GM19351 (cell line): Measurements from ENCODE around the gene AKT1.
"Not testable (repeated sequence)": the region's sequence is repeated elsewhere in the genome, so short reads cannot be mapped to it uniquely, and the experiment has no call there.

Source experiments
- ATAC-seq: cut with Tn5 transposase; IDR thresholded peaks from one replicate; pipeline ENCODE4 v1.9.1; 2021; ENCODE audit warnings: mild to moderate bottlenecking, moderate library complexity; ENCODE audit not compliant: unreplicated experiment

AKT1 gene

DNA sequence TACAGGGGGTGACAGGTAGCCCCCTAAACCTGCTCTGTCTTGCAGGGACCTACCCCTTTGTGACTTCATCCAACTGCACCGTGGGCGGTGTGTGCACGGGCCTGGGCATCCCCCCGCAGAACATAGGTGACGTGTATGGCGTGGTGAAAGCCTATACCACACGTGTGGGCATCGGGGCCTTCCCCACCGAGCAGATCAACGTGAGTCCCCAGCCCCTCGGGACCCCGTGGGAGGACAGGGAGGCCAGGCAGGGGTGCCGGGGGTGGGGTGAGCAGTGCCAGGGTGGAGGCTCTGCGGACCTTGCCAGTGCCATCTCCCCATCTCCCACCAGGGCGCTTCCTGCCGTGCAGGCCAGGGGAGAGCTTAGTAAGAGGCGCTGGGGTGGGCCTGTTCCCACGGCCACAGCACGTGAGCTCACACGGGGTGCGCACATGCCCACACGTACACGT, 53.7 kb downstream of the AKT1 start:
- ATAC-seq, result no peak

DNA sequence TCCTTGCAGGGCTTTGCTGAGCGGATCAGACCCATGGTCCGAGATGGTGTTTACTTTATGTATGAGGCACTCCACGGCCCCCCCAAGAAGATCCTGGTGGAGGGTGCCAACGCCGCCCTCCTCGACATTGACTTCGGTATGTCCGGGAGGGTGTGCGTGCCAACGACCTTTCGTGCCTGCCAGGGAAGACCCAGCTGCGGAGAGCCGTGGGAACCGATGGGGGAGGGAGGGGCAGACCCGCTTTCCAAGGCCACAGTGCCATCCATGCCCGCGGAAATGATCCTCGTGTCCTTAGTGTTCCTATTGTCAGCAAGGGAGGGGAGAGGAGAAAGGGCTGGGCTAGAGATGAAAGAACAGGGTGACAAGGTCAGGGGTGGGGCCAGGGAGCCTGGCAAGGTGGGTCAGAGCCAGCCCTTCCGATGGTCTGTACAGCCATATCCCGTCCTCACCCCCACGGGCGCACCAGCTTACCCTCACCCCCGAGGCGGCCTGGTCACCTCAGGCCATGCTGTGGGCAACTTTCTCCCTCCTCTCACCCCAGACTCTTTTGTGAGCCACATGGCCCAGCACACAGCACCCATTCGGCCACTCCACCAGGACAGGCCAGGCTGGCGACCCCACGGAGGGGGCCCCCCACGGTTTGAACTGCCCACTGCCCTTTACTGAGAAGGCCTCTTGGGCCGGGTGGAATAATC, 54.3 kb downstream of the AKT1 start:
- no peak for ATAC-seq

DNA sequence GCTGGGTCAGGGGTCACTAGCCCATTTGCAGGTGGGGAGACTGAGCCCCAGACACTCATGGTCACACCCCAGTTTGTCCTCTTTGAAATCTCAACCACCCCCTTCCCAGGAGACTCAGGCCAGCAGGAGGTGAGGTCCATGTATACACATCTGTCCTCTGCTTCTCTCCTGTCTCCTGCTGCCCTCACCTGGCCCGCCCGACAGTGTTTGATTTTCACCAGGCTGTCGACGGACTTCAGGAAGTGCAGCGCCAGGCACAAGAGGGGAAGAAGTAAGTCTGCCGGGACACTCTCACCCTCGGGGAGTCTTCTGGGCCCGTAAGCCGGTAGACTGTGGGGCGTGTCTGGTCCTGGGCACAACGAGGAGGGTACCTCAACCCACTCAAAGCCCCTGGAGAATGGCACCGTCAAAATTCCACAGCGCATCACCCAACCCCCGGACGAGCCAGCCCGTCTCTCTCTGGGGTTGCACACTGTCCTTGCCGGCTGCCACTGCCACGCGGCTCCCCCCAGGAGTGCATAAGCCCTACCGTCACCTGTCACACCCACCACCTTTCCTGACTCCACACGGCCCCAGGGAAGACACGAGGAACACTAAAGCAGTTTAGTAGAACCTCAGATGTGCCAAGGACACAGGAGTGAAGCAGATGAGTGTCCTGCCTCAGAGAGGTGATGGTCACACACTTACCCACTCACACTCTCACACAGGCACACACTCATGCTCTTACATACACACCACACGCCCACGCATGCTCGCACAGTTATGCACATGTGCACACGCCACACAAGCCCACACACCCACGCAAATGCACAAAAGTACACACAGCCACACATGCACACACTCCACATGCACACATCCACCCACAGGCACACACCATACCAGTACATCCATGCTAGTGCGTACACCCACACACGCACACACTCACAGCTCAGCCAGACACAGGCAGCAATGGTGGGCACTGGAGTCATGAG, 55.7 kb downstream of the AKT1 start:
- no peak for ATAC-seq

DNA sequence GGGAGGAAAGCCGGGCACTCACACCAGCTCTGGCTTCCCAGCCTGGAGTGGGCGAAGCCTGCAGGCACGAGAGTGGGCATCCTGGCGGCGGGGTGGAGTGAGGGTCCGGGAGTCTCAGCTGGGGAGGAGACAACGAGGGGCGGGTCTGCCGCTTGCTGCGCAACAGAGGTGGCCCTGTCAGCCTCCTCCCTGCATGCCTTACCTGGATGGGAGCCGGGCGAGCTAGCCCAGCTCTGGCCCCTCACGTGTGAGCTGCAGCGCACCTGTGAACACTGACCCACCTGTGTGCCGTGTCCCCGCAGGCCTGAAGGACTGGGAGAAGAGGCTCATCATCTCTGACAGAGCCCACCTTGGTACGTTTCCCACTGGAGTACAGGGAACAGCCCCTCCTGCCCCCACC, 56.5 kb downstream of the AKT1 start:
- ATAC-seq, result no peak

DNA sequence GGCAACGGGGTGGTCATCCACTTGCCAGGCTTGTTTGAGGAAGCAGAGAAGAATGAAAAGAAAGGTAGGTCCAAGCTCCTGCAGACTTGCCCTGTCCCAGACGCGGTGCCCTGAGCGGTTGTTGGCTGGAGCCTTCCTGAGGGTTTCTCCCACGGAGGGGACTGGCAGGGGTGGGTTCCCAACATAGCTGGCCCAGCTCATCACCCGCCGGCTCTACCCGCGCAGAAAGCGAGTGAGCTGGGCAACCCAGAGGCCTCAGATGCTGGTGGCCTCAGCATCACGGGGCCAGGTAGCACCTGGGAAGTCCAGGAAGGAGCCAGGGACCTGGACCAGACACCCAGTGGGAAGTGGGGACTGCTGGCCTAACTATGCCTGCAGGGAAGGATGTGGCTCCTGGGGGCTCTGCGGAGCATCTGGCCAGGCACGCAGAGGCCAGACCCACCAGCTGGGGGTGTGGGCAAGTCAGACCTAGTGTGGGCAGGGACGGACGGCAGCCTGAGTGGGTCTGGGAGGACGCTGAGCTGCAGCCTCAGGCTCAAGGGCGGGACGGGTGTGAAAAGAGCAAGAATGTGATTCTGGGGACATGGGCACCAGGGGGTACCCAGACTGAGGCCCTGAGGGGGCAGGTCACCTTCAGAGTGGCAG, 57.1 kb downstream of the AKT1 start:
- ATAC-seq, result no peak

DNA sequence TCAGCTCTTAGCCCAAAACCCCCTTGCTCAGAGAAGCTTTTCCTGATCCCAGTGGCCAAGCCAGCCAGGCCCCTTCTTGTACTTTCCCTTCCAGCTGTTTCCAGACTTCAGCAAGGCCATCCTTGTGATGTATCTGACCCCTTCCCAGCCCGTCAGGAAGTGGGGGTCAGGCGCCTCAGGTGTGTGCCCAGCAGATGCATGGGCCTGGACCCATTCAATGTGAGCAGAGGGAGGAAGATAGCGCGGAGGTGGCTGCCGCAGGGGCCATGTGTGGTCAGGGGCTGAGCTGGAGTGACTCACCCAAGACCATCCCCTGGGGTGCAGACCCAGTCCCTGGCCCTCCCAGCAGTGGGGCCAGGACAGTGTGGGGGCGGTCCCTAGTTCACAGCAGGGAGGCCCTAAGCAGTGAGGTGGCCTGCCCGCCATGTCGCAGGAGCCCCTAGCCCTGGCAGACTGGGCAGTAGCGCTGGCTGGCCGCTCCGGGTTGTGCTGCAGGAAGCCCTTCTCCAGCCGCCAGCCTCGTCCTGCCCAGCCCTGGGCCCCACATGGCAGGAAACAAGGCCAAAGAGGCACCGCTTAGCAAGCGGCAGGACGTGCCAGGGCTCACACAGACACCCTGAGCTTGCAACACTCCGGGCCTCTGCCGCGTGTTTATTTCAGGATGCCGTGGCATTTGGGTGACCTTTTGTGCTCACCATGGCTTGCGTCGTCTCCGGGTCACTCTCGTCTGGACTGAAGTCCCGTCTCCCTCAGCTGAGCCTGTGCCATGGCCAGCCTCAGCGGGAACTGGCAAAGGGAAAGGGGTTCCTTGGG, 59.5 kb downstream of the AKT1 start:
- ATAC-seq, result no peak

DNA sequence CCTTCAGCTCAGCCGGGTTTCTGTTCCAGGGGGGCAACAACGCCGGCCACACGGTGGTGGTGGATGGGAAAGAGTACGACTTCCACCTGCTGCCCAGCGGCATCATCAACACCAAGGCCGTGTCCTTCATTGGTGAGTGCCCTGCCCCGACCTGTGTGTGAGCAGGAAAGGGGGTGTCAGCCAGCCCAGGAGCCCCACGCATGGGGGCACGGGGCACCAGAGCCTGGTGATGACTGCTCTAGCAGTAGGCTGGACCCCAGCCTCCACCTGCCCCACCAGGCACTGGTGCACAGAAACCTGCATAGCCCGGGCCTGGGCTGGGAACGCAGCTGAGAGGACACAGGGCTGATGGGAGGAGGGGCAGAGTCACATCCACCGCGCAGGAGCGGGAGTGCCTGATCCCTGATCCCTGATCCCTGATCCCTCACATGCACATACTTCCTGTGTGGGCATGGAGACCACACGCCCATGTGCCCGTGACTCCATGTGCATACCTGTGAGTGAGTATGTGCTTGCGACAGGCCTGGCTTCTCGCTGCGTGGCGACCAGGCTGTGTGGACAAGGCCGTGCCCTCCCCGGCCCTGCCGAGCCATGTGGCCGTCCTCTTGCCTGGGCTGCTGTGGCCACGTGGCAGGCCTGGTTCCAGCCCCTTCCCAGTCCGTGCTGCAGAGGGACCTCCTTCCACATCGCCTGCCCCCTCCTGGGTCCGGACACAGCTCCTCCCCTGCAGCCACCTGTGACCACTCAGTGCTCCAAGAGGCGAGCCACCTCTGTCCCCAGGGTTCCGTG, 60.4 kb downstream of the AKT1 start:
- ATAC-seq, result no peak

DNA sequence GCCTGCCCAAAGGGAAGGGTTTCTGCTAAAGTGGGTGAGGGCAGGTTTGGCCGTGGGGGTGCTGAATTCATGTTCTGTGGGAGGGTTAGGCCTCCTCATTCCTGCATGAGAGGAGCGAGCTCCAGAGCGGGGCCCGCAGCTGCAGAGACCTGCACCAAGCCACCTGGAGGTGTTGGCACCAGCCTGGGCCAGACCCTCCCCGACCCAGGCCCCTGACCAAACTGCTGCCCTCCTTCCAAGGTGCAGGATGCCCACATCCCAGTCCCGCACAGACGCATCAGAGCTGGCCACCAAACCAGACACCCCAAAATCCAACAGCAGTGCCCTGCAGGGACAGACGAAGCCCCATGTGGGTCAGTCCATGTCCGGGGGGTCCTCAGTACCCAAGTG, 61.0 kb downstream of the AKT1 start:
- ATAC-seq, result no peak

DNA sequence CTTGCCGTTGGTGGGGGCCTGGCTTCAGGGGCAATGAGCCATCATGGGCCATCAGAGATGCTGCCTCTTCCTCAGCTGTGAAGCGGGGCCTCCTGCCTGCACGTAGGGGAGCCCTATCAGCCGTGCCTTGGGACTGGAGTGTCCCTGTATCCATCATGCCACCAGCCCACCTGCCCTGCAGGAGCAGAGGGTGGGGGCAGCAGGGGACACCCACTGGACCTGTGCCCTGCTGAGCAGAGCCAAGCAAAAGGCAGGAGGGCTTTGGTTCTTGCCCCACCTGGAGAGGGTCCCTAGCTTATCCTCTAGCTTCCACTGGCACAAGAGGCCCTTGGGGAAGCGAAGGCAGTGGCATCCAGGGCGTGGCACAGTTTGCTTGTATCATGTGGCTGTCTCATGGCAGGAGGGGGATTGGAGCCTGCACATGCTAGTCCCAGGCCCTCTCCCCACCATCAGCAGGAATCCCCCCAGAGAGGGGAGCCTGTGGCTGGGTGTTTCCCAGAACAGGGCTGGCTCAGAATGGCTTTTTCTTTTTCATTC, 61.4 kb downstream of the AKT1 start:
- ATAC-seq, result no peak

DNA sequence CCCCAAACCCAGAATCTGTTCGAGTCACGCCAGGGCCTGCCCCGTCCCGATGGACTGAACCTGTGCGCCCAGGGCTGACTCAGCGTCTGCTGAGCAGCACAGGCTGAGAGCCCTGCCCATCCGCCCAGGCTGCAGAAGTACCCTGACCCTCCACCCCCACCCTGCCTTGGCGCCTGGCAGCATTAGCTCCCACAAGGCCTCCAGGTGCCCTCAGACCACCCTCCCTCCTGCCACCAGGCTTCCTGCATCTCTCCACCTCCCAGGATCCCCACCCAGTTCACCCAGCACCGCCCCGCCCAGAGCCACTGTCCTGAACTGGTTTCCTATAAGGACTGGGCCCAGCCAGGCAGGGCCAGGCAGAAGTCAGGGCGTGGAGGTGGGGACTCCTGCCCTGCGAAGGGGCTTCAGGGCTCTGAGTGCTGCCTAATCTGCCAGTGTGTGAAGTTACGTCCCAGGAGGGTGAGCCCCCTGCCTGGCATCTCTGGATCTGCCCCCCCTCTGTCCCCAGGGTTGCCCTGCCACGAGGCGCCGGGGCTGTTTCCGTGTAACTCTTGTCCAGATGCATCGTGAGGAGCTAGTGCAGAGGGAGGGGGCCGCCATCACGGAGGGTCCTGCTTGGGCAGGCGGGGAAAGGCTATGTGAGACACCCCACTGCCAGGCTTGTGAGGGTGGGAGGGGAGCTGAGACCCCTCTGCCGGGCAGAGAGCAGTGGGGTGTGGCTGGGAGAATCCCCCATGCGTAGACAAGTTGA, 62.4 kb downstream of the AKT1 start:
- no peak for ATAC-seq

DNA sequence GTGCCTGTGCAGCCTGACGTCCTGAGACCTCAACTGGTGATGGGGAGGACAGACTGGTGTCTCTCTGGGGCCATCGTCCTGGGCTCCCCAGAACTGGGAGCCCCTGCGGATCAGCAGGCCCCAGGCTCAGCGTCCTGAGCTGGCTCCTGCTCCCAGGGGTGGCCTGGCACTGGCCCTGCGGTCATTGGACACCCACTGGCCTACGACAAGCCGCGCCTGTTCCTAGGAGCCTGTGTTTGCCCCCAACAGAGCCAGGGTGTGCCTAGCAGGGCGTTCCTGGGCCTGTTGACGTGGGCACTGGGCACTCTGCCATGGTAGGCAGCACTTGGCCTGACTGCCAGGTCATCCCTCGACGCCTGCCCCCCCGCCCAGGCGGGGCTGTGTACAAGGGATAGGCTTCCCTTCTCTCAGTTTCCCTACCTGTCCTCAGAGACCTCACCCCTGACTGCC, 63.2 kb downstream of the AKT1 start:
- no peak for ATAC-seq

DNA sequence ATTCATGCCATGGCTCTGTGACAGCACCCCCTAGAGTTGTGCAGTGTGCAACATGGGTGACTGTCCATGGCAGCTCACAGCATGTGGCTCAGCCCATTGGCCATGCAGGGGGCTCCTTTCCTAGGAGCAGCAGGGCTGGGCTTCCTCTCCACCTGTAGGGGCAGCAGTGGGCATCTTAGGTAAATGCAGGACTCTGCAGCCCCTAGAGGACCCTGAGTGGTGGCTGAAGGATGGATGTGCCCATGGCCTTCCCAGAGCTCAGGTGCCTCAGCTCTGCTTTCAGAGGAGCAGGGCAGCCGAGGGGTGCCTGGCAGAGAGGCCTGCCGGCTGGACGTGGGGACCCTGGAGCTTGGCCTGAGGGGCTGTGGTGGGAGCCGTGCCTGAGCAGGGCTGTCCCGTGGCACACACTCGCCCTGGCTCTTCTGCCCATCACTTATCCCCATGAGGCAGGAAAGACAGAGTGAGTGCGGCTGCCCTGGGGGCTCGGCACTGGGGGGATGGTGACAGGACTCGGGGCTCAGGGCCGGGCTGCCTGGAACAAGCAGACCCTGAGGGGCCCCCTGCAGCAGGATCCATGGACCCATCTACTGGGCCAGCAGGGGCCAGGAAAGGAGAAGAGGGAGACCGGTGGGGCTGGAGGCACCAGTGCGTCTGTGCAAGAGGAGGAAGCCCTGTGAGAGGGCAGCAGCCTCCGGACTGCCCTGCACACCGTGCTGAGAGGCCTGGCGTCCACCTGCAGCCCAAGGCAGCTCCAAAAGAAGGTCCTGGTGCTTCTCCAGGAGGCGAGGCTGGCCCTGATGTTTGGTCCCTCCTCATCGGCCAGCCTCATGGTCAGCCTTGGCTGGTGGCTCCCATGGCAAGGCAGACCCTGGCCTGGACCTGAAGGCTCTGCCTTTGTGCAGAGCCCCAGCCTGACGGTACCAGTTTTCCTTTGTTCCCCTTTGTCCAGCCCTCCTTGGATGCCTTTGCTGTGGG, 63.9 kb downstream of the AKT1 start:
- no peak for ATAC-seq

DNA sequence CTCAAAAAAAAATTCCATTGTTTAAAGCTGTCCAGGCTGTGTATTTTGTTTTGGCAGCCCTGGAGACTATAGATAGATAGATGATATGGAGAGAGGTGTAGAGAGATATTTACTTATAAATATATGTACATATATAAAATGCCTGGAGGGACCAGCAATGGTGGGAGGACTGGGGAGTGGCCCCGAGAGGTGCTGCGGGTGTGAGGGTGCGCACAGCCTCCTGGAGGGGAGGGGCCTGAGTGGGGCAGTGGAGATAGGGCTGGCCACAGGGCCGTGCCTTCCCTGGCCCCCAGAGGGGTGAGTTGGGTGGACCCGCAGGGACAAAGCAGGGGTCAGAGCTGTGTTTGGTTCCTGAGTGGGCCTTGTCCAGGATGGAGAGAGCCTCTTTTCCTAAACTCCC, 65.1 kb downstream of the AKT1 start:
- ATAC-seq, result no peak

DNA sequence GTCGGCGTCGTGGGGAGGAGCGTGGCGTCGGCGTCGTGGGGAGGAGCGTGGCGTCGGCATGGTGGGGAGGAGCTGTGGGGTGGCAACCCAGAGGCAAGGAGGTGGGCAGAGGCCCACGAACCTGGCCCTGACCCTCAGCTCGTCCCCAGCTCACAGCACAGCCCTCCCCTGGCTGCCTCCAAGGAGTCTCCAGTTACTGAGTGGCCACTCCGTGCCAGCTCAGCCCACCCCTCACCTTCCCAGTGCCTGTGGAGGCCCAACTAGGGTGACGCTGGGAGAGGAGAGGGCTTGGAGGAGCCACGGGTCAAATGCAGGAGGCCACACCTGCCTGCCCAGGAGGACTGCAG, 65.7 kb downstream of the AKT1 start:
- no peak for ATAC-seq

DNA sequence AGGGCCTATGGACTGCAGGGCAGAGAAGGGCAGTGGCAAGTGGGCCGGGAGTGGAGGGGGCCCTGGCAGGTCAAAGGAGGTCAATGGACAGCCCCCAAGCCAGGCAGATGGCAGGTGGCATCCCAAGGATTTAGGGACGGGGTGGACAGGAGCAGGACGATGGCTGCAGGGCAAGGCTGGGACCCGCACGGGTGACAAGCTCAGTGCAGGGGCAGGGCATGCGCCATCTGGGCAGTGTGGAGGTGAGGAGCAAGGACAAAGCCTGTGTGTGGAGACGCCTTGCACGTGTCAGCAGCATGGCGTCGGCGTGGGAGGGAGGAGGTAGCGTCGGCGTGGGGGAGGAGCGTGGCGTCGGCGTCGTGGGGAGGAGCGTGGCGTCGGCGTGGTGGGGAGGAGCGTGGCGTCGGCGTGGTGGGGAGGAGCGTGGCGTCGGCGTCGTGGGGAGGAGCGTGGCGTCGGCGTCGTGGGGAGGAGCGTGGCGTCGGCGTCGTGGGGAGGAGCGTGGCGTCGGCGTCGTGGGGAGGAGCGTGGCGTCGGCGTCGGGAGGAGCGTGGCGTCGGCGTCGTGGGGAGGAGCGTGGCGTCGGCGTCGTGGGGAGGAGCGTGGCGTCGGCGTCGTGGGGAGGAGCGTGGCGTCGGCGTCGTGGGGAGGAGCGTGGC, 66.2 kb downstream of the AKT1 start:
- not testable (repeated sequence) for ATAC-seq

DNA sequence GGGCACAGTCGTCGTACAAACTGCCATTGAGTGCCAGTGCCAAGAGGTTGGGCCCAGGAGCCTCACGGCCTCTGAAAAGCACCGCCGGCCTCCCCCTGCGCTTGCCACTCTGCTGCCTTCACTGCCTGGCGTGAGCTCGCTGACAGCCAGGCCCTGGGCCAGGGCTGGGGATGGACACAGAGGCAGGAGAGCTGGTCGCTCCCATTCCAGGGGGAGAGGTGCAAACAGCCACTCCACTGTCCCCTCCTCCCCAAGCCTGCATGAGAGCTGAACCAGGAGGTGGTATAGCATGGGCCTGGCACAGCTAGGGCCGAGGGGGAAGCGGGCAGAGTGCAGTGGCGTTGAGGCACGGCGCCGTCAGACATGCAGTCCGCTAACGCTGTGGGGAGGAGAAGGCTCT, 66.9 kb downstream of the AKT1 start:
- no peak for ATAC-seq
